ENCODE results near the gene BSND.
"Not testable (repeated sequence)": the region's sequence is repeated elsewhere in the genome, so short reads cannot be mapped to it uniquely, and the experiment has no call there.

BSND gene

DNA sequence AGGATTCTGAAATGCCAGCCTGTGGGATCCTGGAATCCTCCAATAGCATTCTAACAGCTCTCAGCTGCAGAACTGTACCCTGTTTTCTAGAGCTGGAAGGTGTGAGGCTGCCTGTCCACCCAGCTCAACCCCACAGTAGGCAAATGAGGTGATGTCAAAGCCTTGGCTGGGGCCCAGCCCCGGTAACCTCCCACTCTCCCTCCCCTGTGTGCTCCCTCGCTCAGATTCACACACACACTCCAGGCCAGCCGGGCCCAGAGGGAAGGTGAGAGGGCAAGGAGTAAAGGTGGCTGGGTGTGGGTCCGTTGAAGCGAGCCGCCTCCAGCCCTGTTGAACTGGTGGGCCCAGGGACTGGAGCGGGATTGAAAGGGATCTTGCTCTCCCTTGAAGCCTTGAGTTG, at the start of gene BSND:
TSS of gene BSND (plus strand) at position 257 of the 400 bp plus-strand sequence. CDS start 254 bp downstream, outside the sequence.
- DNase-seq, result no peak

DNA sequence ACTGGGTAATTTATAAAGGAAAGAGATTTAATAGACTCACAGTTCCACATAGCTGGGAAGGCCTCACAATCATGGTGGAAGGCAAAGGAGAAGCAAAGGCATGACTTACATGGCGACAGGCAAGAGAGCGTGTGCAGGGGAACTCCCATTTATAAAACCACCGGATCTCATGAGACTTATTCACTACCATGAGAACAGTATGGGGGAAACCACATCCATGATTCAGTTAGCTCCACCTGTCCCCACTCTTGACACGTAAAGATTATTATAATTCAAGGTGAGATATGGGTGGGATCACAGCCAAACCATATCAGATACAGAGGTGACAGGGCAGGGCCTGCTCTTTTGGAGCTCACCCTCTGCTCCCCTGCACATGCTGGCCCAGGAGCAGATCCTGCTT, 49.7 kb upstream of the BSND start:
- no peak for DNase-seq

DNA sequence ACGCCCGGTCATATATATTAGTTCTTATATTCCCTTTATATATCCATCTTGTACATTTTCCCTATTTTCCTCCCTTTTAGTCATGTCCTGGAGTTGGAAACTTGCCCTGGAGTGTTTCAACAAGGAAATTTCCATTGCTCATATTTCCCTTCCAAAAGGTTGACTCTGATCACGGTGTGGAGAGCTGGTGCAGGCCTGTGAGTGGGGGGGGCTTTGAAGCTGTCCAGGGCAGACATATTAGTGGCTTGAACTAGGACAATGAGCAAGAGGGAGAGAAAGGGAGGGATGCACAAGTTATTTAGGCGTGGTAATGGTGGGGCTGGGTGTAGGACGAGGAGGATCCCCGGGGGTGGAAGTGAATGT, 48.7 kb upstream of the BSND start:
- no peak for DNase-seq

DNA sequence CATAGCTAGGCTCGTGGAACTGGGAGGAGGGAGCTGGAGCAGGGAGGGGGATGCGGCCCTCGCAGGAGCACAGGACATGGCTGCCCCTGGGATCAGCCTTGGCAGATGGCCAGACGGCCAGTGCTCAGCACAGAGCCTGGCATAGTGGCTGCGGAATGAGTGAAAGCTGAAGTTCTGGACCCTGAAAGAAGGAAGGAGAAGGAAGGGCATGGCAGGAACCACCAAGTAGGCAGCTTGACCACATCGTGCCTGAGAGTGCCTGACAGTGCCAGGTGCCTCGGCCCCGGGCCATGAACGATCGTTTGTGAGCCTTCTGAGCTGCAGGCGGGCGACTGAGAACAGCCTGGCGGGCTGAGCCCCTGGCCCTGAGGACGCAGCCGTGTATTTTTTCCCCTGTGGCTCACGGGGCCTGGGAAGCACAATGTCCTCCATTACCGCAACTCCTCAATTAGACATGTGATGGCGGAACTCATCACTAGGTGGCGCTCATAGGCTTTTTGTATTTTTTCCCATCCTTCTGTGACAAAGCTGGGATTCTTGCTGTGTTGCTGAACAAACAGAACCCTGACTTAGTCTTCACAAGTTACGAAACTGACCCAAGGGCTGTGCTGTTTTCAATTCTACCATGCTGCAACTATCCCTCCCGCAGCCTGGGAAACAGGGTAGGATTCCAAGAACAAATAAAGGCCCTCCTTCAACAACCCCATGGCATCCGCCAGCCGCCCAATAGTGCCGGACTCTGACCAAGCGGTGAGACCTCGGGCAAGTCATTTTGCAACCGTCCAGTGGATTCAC, 48.2 kb upstream of the BSND start:
- DNase-seq, result peak; percentile 43

DNA sequence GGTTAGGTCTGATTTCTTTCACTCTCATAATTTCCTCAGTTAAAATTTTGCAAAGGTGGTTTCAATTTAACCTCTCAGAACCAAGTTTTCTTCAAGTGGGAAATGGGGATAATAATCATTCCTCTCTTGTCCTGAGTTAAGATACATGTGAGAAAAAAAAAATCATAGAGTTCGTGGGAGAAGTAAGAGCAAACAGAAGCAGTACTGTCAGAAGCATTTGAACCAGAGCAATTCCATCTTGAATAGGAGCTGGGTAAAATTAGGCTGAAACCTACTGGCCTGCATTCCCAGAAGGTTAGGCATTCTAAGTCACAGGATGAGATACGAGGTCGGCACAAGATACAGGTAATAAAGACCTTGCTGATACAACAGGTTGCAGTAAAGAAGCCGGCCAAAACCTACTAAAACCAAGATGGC, 46.9 kb upstream of the BSND start:
- DNase-seq, result no peak

DNA sequence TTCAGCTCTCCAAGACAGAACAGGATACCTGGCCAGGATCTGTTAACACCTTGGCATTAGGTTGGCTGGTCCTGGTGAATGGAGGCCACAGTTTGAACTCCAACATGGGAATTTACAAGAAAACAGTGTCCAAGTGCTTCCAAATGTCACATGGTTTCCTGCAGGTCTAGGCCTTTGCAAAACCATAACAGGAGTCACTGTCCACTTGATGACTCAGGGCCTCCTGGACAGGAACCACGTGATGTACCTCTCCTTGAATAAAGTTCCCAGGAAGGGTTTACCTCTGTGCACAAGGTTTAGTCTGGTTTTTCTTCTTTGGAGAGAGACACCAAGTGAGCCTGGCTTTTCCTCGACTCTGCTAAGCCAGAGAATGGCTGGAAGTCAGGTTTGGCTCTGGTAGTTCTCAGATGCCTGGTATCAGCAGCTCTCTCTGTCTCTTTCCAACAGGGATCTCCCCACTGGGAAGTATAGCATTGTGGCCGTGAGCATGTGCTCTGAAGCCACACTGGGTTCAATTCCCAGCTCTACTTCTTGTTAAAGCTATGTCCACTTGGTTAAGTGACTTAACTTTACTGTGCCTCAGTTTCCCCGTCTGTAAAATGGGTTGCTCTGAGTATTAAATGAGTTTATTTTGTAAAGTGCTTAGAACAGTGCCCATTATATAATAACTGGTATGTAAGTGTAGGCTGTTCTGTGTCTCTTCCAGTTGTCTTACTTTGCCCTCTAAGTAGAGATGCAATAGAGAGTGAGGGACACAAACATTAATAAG, 45.6 kb upstream of the BSND start:
- no peak for DNase-seq

DNA sequence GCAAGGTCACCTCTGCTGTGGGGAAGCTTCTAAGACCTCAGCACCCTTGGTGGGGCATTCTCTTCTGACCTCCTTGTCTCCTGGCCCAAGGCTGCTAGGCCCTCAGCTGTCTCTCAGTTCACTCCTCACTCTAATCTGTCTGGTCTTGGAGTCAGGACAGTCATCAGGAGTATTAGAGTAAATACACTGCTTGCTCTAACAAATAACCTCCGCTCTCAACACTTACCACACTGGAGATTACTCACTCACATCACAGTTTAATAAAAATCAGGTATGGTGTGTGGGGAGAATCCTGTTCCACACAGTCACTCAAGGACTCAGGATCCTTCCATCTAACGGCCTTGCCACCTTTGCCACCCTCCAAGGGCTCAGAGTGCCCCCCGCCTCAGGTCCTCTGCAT, 44.9 kb upstream of the BSND start:
- DNase-seq, result no peak

DNA sequence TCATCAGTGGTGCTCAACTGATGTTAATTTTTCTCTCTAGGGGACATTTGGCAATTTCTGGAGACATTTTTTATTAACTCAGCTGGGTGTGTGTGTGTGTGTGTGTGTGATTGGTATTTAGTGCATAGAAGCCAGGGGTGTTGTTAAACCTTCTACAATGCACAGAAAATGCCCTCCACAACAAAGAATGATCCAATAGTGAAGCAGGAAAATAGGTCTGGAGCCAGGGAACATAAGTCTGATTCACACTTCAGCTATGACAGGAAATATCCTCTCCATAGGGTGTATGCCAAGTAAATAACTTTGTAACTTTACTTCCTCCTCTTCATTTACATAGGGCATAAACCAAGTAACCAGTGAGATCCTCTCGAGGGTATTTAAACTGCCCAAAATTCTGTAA, 43.4 kb upstream of the BSND start:
- DNase-seq, result no peak

DNA sequence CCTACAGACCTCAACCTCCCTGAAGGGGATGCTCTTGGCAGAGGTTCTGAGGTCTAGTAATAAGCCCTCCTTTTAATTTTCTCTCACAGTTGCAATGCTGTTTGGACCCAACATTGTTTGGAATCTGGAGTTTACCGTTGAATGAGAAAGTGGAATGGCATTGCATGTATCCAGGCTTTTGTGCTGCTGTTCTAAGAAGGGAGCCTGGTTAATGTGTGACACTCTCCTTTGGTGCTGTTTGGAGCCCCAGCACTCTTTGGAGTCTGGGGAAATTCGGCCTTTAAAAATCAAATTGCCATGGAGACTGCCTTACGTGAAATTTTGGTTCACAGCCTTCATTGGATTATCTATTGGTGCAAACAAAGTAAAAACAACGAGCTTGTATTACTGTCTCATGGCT, 42.0 kb upstream of the BSND start:
- DNase-seq, result no peak

DNA sequence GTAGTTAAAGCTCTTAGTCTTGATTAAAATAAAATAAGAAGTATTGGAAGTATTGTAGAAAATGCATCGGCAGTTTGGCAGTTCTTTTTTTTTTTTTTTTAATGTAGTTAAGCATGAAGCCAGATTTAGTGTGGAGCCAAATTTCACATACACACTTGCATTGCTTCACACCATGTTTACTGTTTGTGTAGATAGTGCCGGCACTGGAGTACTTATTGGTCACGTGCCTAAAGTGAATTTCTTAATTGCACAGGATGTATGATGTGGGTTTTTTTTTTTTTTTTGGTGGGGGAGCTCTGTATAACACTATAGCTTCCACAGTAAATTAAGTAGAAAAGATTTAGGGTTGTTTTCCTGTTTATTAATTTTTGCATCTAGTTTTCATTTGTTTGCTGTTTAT, 39.5 kb upstream of the BSND start:
- no peak for DNase-seq

DNA sequence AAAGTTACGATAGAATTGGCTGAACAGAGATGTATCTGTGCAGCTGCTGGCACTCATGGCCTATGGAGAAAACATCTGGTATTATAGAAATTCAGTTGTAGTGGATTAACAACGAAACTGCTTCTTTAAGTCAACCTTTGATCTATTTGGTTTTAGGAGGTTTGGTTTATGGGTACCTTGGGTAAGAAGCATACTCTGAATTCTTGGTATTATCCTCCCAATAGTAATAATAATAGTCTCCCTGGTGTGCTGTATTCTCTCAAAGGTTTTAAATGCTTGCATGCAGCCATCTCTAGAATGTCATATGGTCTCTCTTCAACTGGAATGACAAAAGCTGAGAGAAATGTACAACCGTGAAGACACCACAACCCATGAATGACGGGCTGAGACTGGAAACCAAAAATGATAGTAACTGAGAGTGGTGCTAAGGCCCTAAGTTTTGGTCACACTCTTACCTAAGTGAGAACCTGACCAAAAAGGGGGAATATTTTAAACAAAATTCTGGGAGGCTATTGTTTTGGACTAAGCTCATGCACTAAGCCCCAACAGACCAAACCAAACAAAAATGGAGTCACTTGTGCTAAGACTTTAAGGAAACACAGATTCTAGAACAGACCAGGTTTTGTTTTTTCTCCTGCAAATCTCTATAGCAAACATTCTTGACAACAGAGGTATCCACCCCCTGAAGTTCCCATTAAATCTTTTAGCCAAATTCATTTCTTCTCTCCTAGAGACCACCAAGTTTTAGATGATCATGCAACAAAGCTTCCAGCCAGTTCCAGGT, 35.9 kb upstream of the BSND start:
- no peak for DNase-seq

DNA sequence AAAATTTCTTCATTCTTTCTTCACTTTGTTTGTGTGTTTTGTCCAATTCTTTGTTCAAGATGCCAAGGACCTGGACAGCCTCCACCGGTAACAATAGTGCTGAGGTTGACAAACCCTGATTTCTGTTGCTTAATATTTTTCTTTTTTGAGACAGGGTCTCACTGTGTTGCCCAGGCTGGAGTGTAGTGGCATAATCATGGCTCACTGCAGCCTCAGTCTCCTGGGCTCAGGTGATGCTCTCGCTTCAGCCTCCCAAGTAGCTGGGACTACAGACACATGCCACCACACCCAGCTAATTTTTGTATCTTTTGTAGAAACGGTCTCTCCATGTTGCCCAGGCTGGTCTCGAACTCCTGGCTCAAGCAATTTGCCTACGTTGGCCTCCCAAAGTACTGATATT, 34.9 kb upstream of the BSND start:
- not testable (repeated sequence) for DNase-seq

DNA sequence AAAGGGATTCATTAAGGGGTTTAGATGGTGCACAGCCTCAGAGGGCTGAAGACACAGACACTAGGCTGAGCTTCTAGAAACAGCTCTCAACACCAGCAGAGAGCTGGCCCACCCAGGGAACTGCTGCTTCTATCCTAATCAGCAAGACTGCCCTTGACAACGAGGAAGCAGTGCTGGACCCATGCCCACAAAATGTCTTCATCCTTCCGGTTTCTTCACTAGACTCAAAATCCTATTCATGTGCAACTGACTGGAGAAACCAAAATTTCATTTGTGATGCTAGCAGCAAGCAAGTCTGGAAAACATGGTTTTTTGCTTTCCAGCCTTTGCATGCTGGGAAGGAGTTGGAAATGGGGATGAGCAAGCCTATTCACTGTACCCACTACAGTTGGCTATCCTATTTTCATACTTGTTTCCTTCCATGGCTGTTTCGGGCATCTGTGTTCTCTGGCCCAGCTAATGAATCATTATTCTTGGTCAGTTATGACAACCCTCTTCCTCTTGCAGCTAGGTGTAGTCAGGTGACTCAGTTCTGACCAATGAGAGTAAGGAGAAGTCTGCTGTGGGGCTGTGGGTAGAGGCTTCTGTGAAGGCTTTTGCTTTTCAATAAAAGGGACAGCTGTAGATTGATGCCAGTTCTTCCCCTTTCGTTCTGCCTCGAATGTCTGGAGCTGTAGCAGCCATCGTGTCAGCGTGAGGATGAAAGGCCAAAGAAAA, 33.0 kb upstream of the BSND start:
- DNase-seq, result peak; percentile 16

DNA sequence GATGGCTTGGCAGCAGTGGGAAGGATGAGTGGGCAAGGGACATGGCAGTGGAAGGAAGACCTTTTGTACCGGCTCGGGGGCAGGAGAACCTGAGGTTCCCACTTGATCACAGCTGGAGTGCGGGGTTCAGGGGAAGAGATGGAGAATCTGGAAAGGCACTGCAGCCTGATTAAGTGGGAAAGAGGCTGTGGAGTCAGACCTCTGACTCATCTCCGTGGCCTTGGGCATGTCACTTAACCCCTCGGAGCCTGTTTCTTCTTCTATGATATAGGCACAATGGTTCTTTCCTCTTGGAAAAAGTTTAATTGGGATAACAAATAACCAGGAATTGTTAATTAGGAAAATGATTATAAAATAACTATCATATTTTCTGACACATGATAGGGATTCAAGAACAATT, 31.4 kb upstream of the BSND start:
- DNase-seq, result no peak

DNA sequence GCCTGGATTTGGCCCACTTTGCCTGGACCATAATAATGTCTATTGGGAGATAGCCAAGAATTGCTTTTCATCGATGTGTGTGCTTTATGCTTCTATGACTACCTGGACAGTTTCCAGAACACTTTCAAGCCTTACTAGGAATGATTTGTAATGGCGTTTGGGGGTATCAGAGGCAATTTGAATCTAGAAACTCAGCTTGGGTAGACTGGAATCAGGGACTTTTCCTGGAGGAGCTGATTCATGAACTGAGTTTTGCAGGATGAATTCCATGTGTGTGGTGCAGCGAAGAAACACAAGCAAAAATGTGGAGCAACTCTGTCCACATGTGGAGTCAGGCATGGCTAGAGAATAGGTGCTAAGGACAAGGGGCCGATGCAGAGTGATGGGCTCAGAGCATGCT, 30.2 kb upstream of the BSND start:
- peak; percentile 26 for DNase-seq

DNA sequence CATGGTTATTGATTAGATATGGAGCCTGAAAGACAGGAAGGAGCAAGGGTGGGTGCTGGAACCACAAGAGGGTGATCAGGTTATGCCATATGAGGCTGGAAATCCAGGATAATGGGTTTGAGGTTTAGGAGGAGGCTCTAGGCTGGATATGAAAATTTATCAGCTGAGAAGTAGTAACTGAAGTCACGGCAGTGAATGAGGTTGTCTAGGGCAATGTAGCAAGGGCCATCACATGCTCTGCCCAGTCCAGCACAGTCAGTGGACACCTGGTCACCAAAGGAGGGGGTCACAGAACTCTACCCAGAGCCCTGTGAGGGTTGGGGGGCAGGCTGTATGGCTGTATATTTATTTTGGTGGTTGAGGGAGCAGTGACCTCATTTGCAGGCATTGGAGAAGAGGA, 28.9 kb upstream of the BSND start:
- no peak for DNase-seq

DNA sequence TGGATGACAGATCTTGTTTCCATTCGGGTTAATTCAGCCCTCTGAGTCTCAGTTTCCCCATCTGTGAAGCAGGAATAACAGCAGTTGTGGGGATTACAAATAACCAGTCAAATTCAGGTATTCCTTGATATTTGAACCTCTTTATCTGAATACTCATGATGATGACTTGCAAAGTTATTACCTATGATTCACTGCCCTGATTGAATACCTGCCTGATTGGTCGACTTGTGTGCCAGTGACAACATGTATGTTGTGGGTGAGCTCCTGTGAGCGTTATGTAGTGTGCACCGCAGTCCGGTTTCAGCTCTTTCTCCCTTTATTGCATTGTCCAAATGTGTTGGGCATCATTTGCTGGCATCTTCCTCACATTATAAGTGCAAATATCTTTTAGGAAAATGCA, 27.8 kb upstream of the BSND start:
- DNase-seq, result no peak

DNA sequence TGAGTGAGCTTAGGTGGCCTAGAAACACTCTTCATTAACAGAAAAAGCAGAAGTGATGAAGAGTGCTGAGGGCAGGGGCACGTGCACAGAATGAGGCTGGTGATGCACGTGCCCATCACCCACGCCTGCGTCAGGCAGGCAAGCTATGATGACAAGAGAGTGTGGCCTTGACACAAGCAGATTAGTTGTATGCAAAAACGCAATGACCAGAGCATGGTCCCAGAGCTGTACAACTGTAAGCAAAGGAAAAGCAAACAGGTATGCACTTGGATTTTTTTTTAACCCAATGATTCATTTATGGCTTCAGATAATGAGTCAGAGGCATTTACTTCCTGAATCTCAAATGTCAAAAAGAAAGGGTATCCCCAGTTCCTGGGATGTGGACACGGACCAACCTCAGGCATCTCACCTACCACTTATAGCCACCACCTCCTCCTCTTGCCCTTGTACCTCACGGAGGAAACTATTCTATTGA, 27.4 kb upstream of the BSND start:
- DNase-seq, result no peak

DNA sequence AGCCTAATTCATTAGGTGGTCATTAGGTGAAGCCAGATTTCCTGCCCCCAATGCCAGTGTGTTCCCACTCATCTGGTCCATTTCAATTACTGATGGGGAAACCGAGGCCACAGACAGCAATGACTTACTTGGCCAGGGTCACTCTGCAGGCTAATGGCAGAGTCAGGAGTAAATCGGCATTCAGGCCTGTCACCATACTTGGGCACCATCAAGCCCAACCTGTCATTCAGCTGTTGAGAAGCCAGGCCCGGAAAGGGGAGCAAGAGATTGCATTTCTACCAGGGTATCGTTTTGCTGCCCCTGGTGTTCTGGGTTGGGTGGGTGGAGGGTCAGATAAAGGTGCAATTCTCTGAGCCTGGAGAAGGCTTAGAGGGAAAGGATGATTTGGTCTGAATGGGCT, 26.3 kb upstream of the BSND start:
- no peak for DNase-seq

DNA sequence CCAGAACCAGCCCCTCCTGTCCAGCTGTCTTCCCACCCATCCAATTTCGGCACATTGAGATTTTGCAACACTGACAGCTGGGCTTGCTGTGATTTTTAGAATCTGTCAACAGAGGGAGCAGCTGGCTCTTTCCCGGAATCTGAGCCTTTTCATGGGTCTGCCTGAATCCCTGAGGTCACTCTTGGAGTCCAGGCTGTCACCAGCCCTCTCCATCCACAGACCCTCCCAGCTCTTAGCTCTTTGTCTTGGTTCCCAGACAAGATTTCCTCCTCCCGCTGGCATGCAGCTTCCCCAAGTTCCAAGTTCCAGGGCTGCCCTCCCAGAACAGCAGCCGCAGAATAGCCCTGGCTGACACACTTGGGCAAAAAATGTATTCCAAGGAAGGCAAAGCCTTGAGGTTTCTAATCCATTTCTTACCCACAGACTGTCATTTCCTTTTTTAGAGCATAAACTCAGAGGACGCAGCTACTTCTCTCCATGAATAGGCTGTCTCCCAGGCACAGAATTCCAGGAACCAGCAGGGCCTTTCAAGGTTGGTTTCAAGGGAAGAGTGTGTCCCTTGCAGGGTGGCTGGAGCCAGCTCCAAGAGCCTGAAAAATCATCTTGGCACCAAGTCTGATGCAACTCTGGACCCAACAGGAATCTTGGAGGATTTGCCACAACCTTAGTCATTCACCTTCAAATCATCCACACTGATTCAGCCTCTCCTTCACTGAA, 25.4 kb upstream of the BSND start:
- DNase-seq, result no peak

DNA sequence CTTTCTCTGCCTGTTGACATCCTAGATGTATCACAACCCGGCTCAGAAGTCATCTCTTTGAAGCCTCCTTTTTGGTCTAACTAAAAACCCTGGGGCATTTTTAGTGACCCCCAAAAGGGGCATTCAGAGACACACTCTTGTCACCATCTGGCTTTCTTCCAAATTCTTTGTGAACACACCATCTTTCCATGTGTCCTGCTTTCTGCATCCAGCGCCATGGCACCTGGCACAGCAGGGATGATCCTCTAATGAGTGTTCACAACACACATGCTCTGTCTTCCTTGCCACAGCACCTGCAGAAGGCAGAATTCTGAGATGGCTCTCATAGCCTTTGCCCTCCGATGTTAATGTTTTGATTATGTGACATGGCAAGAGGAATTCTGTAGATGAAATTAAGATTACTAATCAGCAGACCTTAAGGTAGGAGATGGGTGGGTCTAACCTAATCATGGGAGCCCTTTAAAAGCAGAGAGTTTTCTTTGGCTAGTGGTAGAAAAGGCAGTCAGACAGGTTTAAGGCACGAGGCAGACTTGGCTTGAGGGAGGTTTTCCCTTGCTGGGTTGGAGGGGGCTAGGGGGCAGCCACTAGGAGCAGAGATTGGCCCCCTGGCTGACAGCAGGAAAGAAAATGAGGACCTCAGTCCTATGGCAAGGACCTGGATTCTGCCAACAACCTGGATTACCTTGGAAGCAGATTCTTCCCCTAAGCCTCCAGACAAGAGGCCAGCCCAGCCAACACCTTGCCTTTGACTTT, 23.2 kb upstream of the BSND start:
- no peak for DNase-seq

DNA sequence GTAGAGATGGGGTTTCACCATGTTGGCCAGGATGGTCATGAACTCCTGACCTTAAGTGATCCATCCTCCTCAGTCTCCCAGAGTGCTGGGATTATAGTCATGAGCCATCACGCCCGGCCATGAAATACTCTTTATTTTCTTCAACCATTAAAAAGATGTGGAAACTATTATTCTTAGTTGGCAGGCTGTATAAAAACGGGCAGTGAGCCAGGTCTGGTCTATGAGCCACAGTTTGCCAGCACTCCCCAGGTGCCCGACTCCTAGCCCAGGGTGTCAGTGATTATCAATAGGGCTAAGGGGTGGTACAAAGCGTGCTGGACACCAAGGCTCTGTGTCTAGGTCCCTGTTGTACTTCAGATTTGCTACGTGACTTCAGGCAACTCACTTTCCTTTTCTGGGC, 22.0 kb upstream of the BSND start:
- no peak for DNase-seq
